Muscle layer of duodenum (tissue), 2 donors: ENCODE measurements around the gene ITGA3.
A peak's percentile ranks its signal among the peaks of the same experiment; 100 is the strongest.

Experiments
- H3K27ac ChIP-seq: one replicate; pipeline ENCODE4 v1.7.0; 2013; ENCODE audit warnings: mild to moderate bottlenecking, low read length
- H3K27me3 ChIP-seq: one replicate; pipeline ENCODE4 v1.7.0; 2013; ENCODE audit warnings: low read depth, mild to moderate bottlenecking, control low read depth, low read length
- H3K36me3 ChIP-seq, 2 donors: one replicate each; pipeline ENCODE4 v1.7.0; 2013; ENCODE audit warnings: low read length in 2 of 2, control low read depth in 1 of 2, mild to moderate bottlenecking in 1 of 2; ENCODE audit not compliant: insufficient read depth in 2 of 2, control insufficient read depth in 1 of 2
- H3K4me1 ChIP-seq, 2 donors: one replicate each; pipeline ENCODE4 v1.7.0; 2013; ENCODE audit warnings: low read length in 2 of 2, mild to moderate bottlenecking in 2 of 2, control low read depth in 1 of 2, moderate library complexity in 1 of 2; ENCODE audit not compliant: insufficient read depth in 2 of 2, control insufficient read depth in 1 of 2
- H3K4me3 ChIP-seq, 2 donors: one replicate each; pipeline ENCODE4 v1.7.0; 2013; ENCODE audit warnings: low read length in 2 of 2, low read depth in 1 of 2, mild to moderate bottlenecking in 1 of 2
- H3K9me3 ChIP-seq, 2 donors: one replicate each; pipeline ENCODE4 v1.7.0; 2013; ENCODE audit warnings: low read length in 2 of 2, control low read depth in 1 of 2, mild to moderate bottlenecking in 1 of 2; ENCODE audit not compliant: control insufficient read depth in 1 of 2
- donor health status: healthy.

Gene ITGA3

DNA sequence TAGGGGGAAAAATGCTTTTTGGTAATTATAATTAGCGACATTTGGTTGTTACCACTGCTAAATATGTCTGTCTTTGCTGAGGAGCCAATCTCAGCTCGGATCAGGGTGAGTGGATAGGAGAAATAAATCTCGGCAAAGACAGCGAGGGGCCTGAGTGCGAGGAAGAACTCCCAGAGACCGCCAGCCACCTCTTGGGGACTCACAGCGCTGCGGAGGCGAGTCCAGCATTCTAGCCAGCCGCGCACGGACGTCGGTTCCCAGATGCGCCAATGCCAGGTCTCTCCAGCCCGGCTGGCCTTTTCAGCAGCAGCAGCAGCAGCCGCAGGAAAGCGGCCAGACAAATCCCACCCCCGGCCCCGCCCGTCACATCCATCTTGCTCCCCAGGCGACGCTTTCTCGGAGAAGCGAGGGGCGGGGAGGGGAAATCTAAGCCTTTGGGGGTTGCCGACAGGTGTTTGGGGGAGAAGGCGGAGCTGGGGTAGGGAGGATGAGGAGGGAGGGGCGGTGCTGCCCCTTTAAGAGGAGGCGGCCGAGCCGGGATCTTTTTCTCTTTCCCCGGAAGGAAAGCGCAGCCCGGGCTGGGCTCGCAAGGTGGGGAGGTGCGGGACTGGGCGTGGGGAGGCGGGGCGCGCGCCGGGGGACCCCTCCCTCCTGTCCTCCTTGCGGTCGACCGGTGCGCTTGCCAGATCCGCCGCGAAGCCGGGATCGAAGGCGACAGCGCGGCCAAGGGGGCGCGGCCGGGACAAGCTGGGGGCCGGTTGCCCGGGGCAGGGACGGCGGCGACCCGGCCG, at the start of gene ITGA3:
Gene ITGA3, plus strand, starts transcription at position 685 of the 791 bp plus-strand sequence. CDS start 330 bp downstream, outside the sequence.
- Histone ChIP-seq H3K4me1 (peaks cover 32 to 46% of the 10 kb centered on the region in 2 donors), H3K27ac (peak within 1 kb of the TSS; percentile 91)

DNA sequence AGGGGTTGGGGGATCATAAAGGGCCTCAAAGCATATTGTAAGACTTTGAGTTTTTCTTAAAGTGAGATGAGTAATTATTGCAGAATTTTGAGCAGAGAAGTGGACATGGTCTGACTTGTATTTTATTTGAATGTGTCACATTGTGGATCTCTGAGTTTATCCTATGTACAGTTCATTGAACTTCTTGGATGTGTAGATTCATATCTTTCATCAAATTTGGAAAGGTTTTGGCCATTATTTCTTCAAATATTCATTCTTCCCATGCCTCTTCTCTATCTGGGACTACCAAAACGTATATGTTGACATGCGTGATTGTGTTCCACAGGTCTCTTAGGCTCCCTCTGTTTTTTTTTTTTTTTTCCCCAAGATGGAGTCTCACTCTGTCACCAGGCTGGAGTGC, 46.6 kb upstream of the ITGA3 start:
- Histone ChIP-seq H3K36me3 (no peaks in the 10 kb centered on the region), H3K27ac (no peak overlapping the region), H3K27me3 (no peaks in the 10 kb centered on the region)

More for the DNA sequence above, at the start of gene ITGA3:
- H3K9me3 ChIP-seq, result no peaks in the 10 kb centered on the region
- no peaks in the 10 kb centered on the region for H3K36me3 ChIP-seq
- peak within 1 kb of the TSS; percentile 73 to 78 for H3K4me3 ChIP-seq
- H3K27me3 ChIP-seq, result no peaks in the 10 kb centered on the region

DNA sequence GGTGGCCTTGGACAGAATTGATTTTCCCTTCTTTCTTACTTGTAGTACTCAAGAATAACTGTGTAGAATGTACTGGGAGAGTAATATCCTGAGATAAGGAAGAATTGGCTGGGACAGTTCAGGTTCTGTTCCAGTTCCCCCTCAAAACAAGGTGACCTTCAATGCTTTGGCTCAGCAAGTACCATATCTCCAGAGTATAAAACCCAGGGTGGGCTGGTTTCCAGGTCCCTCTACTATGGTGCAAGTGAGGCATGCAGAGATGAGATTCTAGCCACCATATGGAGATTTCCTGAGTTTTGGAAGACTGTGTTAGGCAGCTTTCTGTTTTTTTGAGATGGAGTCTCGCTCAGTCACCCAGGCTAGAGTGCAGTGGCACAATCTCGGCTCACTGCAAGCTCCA, 42.8 kb upstream of the ITGA3 start:
- H3K4me3 ChIP-seq, result no peak overlapping the region
- H3K36me3 ChIP-seq, result no peaks in the 10 kb centered on the region
- no peaks in the 10 kb centered on the region for H3K27me3 ChIP-seq
- peaks cover 0 to 19% of the 10 kb centered on the region in 2 donors for H3K9me3 ChIP-seq
- H3K4me1 ChIP-seq, result no peaks in the 10 kb centered on the region
- no peak overlapping the region for H3K27ac ChIP-seq

More for the DNA sequence above, 46.6 kb upstream of the ITGA3 start:
- H3K4me1 ChIP-seq, result no peaks in the 10 kb centered on the region
- H3K9me3 ChIP-seq, result peaks cover 0 to 19% of the 10 kb centered on the region in 2 donors
- no peak overlapping the region for H3K4me3 ChIP-seq

DNA sequence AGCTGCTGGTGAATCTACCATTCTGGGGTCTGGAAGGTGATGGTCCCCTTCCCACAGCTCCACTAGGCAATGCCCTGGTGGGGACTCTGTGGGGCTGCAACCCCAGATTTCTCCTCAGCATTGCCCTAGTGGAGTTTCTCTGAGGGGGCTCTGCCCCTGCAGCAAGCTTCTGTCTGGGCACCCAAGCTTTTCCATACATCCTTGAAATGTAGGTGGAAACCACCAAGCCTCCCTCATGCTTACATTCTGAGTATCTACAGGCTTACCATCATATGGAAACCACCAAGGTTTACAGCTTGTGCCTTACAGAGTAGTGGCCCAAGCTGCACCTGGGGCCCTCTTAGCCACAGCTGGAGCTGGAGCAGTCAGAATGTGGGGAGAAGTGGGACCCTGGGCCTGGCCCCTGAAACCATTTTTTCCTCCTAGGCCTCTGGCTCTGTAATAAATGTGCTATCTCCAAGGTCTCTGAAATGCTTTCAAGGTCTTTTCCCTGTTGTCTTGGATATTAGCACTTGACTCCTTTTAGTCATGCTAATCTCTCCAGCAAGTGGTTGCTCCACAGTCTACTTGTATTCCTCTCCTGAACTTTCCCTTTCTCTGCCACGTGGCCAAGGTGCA, 41.3 kb upstream of the ITGA3 start:
- H3K4me1 ChIP-seq, result no peaks in the 10 kb centered on the region
- peaks cover 0 to 9% of the 10 kb centered on the region in 2 donors for H3K9me3 ChIP-seq
- H3K36me3 ChIP-seq, result no peaks in the 10 kb centered on the region
- H3K27ac ChIP-seq, result no peak overlapping the region
- H3K27me3 ChIP-seq, result no peaks in the 10 kb centered on the region
- no peak overlapping the region for H3K4me3 ChIP-seq

DNA sequence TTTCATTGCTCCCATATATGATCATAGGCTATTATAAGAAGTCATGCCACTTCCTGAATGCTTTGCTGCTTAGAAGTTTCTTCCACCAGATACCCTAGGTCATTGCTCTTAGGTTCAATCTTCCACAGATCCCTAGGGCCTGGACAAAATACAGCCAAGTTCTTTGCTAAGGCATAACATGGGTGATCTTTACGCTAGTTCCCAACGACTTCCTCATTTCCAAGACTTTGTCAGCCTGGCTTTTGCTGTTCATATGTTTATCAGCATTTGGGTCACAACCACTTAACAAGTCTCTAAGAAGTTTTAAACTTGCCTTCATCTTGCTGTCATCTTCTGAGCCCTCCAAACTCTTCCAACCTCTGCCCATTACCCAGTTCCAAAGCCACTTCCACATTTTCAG, 40.8 kb upstream of the ITGA3 start:
- no peaks in the 10 kb centered on the region for H3K27me3 ChIP-seq
- H3K4me3 ChIP-seq, result no peak overlapping the region
- peaks cover 0 to 9% of the 10 kb centered on the region in 2 donors for H3K9me3 ChIP-seq
- H3K4me1 ChIP-seq, result no peaks in the 10 kb centered on the region
- no peaks in the 10 kb centered on the region for H3K36me3 ChIP-seq
- H3K27ac ChIP-seq, result no peak overlapping the region

DNA sequence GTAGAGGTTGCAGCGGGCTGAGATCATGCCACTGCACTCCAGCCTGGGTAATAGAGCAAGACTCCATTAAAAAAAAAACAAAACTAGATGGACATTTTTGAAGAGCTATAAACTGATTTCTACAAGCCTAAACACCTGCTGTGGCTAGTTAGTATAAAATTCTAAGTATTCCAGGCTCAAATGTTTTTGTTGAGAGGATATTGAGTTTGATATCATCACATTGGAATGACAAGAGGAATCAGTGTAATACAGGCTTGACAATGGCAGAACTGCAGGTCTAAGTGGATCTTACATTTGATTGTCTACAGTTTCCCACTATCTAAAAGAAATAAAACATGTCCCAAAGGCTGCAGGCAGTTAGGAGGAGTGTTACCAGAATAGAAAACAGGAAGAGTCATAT, 37.0 kb upstream of the ITGA3 start:
- H3K4me1 ChIP-seq, result peaks cover 0 to 6% of the 10 kb centered on the region in 2 donors
- no peaks in the 10 kb centered on the region for H3K36me3 ChIP-seq
- no peaks in the 10 kb centered on the region for H3K9me3 ChIP-seq
- no peak overlapping the region for H3K4me3 ChIP-seq
- H3K27ac ChIP-seq, result no peak overlapping the region
- no peaks in the 10 kb centered on the region for H3K27me3 ChIP-seq

DNA sequence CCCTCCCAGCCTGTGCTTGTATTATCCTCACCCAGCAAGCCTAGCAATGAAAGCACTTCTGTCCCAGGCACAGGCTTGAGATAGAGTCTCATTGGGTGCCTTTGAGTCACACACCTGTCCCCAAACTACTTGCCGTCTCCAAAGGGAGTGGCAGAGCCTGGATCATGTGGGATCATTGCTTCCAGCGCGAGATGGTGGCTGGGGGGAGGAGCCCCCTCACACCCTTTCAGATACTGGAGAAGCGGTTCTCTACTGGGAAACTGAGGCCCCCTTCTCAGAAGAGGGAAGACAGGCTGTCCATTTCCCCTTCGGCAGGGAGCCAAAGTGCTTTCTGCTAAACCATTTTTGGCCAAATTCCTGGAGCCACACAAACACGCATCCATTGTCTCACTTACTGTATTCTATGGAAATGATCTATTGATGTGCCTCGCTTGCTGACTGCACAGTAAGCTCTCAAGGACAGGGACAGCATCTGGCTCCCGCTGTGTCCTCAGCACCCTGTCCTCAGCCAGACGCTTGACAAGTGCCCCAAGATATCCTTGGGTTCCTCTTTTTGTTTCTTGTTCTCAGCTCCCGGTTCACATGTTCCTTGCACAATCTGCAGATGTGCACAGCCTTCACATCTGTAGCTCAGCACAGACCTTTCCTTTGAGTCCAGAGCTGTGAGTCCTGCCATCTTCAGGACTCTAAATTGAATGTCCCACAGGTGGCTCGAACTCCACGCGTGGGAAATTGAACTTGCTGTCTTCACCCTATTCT, 34.9 kb upstream of the ITGA3 start:
- H3K27me3 ChIP-seq, result no peaks in the 10 kb centered on the region
- H3K36me3 ChIP-seq, result no peaks in the 10 kb centered on the region
- H3K27ac ChIP-seq, result no peak overlapping the region
- no peaks in the 10 kb centered on the region for H3K9me3 ChIP-seq
- no peak overlapping the region for H3K4me3 ChIP-seq
- H3K4me1 ChIP-seq, result peaks cover 0 to 6% of the 10 kb centered on the region in 2 donors

DNA sequence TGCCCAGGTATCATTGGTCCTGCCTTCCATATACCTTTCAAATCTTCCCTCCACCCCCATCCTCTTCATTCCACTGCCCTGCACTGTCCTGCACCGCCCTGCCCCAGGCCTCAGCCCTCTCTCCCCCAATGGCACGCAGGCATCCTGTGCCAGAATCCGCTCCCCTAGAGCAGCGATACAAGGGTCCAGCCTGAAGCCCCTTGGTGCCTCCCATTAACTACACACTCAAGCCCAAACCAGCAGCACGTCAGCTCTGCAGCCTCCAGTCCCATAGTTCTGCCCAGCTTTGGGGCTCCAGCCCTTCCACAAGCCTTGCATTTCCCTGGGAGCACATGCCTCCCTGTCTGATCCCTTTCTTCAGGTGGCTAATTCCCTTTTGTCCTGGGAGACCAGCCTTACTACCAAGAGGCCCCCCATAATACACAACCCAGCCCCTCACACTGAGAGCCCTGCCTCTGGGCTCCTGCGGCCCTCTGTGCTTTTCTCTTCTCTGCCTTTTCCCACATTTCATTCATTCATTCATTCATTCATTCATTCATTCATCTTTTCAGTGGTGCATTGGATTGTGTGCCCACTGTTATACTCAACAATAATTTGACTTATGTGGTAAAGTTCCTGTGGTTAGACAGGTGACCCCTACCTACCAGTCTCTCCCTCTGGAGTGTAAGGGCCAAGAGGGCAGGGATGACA, 34.1 kb upstream of the ITGA3 start:
- H3K4me3 ChIP-seq, result no peak overlapping the region
- H3K27ac ChIP-seq, result no peak overlapping the region
- H3K4me1 ChIP-seq, result peaks cover 0 to 6% of the 10 kb centered on the region in 2 donors
- H3K9me3 ChIP-seq, result no peaks in the 10 kb centered on the region
- no peaks in the 10 kb centered on the region for H3K27me3 ChIP-seq
- no peaks in the 10 kb centered on the region for H3K36me3 ChIP-seq

DNA sequence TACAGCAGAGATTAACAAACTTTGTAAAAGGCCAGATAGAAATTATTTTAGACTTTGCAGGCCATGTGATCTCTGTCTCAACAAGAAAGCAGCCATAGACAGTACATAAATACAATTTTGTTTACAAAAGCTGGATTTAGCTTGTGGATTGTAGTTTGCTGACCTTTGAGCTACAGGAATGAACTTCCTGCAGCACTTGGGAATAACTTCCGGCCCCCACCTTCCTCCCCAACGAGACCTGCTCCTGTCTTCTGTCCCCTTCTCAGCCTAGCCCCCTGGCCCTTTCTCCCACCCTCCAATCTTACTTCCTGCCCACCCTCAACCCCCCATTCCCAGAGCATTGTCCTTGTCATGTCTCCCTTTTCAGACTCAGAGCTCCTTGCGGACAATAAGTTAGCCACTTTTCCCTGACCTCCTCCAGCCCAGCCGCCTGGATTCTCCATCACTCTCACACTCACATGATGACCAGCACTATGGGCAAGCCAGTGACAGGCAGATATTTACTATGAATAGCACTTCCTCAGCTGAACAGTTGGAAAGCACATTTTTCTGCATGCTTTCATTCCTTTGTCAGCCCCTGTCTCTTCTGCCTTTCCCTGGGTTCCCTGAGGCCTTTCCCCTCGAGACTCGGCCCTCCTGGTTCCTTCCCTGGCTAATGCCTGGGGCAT, 33.3 kb upstream of the ITGA3 start:
- Histone ChIP-seq H3K27ac (no peak overlapping the region), H3K4me3 (no peak overlapping the region), H3K36me3 (no peaks in the 10 kb centered on the region)

DNA sequence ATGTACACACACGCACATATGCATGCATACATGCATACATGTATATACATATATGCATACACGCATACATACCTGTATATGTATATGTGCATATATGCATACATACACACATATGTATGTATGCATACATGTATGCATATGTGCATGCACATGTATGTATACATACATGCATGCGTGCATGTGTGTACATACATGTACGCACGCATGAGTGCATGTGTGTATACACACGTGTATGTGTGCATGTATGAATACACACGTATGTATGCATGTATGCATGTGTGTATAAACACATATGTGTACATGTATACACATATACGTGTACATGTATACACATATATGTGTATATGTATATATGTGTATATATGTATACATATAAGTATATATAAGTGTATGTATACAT, 32.4 kb upstream of the ITGA3 start:
- no peaks in the 10 kb centered on the region for H3K27me3 ChIP-seq
- H3K4me3 ChIP-seq, result no peak overlapping the region
- H3K36me3 ChIP-seq, result no peaks in the 10 kb centered on the region
- peaks cover 0 to 19% of the 10 kb centered on the region in 2 donors for H3K4me1 ChIP-seq
- no peaks in the 10 kb centered on the region for H3K9me3 ChIP-seq
- no peak overlapping the region for H3K27ac ChIP-seq

More for the DNA sequence above, 33.3 kb upstream of the ITGA3 start:
- Histone ChIP-seq H3K27me3 (no peaks in the 10 kb centered on the region), H3K4me1 (peaks cover 0 to 13% of the 10 kb centered on the region in 2 donors), H3K9me3 (no peaks in the 10 kb centered on the region)
